Epithelial cell of esophagus (primary cell): ENCODE results near the gene ZNF689.
A peak's percentile ranks its signal among the peaks of the same experiment; 100 is the strongest.
"Not testable (repeated sequence)": the region's sequence is repeated elsewhere in the genome, so short reads cannot be mapped to it uniquely, and the experiment has no call there.

Experiments
- DNase-seq: peaks from one replicate; pipeline ENCODE4 v3.0.0; 2010; ENCODE audit warnings: low read depth
- H3K4me3 ChIP-seq: 2 replicates; pipeline ENCODE4 v1.5.1; 2011; ENCODE audit warnings: mild to moderate bottlenecking, low read length, control low read depth
- CTCF ChIP-seq: IDR thresholded peaks from 2 replicates; pipeline ENCODE4 v1.5.1; 2011; ENCODE audit warnings: low read depth, mild to moderate bottlenecking, low read length, control low read depth, inconsistent platforms; ENCODE audit not compliant: insufficient read depth; ENCODE audit errors: missing control alignments

The ZNF689 gene

GRCh38 chr16:30649725-30650368, 39.7 kb upstream of the ZNF689 start:
- no peak for TF ChIP-seq CTCF
- H3K4me3 ChIP-seq = peak overlapping the region; percentile 83
- no peak for DNase-seq

- no peak for DNase-seq
- no peak overlapping the region for H3K4me3 ChIP-seq
- no peak for TF ChIP-seq CTCF
Measured at GRCh38 chr16:30647274-30647571, 37.0 kb upstream of the ZNF689 start.

GRCh38 chr16:30645727-30646126, 35.5 kb upstream of the ZNF689 start:
- DNase-seq = no peak
- TF ChIP-seq CTCF = no peak
- H3K4me3 ChIP-seq = no peak overlapping the region

GRCh38 chr16:30644334-30644830, 34.2 kb upstream of the ZNF689 start:
- no peak overlapping the region for H3K4me3 ChIP-seq
- DNase-seq = no peak
- no peak for TF ChIP-seq CTCF

- DNase-seq = no peak
- no peak overlapping the region for H3K4me3 ChIP-seq
- TF ChIP-seq CTCF = no peak
Measured at GRCh38 chr16:30641378-30641982, 31.3 kb upstream of the ZNF689 start.

GRCh38 chr16:30637944-30638343, 27.8 kb upstream of the ZNF689 start:
- DNase-seq = peak; percentile 72
- peak; percentile 74 for TF ChIP-seq CTCF
- no peak overlapping the region for H3K4me3 ChIP-seq

- DNase-seq, H3K4me3 ChIP-seq: not testable (repeated sequence)
Measured at GRCh38 chr16:30637139-30637538, 26.9 kb upstream of the ZNF689 start.
